Cardiac fibroblast (primary cell): ENCODE measurements around the gene CD38.

Experiments used
- DNase-seq, 2 donors: peaks; one replicate each; pipeline versions ENCODE4 v3.0.0 to v3.0.0-alpha.2; 2010; ENCODE audit warnings: low read depth in 2 of 2
- H3K4me3 ChIP-seq, 2 donors: replicated peaks in 1 of 2; 1 replicate in 1 of 2; 2 replicates in 1 of 2; pipeline ENCODE4 v1.5.1; 2011; ENCODE audit warnings: low read depth in 2 of 2, low read length in 2 of 2, mild to moderate bottlenecking in 2 of 2, moderate library complexity in 1 of 2
- CTCF ChIP-seq: IDR thresholded peaks from one replicate; pipeline ENCODE4 v1.5.1; 2011; ENCODE audit warnings: low read depth, mild to moderate bottlenecking, low read length, inconsistent platforms

The CD38 gene

GRCh38 chr4:15751153-15751552 lies 27.0 kb upstream of the CD38 start:
- no peak for DNase-seq
- no peak overlapping the region for H3K4me3 ChIP-seq
- TF ChIP-seq CTCF, result no peak

DNA sequence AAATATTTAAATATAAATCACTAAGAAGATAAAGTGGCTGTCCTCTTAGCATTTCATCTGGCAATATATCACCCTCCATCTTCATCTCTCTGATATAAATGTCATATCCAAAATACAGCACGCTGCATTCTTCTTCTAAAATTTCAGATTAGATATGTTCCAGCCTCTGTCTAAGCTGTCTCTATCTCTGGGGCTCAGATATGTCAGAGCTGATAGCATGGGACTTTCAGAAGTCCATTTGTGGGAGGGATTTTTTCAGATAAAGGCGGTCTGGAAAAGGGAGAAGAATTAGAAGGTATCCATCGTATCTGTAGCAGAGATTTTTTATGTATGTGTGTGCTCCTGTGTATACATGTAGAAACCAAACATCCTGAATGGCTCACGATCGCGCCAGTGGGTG lies 25.0 kb upstream of the CD38 start:
- no peak for TF ChIP-seq CTCF

DNA sequence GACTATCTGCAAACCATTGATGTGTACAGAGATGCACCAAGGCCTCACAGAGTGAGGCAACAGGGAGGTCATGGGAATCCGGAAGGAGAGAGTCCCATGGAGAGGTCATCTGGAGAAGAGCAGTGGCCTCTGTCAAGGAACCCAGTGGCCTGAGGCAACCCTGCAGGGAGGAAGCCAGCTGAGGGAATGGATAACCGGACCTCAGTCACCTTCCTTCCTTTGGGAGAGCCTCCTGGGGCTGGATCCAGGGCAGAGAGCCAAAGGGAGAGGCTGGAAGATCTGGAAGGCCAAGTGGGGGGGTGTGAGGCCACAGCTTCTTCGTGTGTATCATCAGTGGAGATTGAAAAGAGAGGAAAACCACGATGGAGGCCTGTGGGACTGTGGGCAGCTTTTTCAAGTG lies 24.3 kb upstream of the CD38 start:
- no peak for TF ChIP-seq CTCF
- H3K4me3 ChIP-seq, result no peak overlapping the region
- peak in 1 of 2 donors; percentile 34 for DNase-seq

More for the DNA sequence above, 25.0 kb upstream of the CD38 start:
- DNase-seq, result no peak
- no peak overlapping the region for H3K4me3 ChIP-seq

DNA sequence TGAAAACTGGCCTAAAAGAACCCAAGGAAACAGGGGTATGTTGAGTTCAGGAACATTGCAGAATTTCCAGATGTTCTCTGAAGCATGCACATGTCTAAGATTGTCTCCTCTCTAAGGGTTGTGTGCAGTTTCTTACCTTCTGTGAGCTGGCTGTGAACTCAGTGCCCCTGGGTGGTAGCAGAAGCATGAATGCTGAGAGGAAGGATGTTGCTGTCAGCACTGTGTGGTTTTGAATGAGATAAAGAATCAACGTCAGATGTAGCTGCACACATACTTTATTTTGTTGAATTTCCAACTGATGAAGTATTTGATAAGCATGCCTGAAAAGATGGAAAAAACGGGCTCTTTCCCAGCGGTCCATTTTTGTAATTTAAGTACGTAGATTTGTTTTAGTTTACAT lies 23.8 kb upstream of the CD38 start:
- peak; percentile 21 to 44 for DNase-seq
- no peak for TF ChIP-seq CTCF
- no peak overlapping the region for H3K4me3 ChIP-seq

DNA sequence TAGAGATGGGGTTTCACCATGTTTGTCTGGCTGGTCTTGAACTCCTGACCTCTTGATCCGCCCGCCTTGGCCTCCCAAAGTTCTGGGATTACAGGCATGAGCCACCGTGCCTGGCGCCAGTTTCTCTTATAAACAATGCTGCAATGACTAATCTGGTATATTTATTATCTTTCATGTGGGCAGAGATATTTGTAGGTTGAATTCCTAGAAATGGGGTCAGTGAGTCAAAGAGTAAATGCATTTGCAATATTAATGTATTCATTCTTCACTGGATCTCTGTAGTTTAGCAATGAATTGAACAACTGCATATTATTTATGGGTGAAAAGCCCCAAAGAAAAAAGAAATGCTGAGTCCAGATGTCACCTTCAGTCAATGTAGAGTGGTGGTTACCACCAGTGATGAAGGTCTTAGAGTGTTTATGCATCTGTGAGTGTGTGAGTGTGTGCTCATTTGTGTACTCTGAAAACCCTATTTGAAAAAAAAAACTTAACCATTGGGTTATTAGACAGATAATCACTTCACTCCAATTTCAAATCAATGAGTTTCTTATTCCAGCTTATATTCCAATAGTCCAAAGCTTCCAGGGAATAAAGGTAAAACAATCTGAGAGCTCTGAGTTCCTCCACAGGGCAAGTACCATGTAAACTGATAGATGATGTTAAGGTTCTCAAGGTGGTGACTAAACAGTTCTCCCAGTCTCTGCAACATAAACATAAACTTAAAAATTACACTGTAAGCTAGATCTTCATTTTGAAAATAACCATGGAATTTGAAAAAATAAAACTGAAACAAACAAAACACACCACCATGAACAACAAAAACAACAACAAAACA lies 22.6 kb upstream of the CD38 start:
- no peak for TF ChIP-seq CTCF

DNA sequence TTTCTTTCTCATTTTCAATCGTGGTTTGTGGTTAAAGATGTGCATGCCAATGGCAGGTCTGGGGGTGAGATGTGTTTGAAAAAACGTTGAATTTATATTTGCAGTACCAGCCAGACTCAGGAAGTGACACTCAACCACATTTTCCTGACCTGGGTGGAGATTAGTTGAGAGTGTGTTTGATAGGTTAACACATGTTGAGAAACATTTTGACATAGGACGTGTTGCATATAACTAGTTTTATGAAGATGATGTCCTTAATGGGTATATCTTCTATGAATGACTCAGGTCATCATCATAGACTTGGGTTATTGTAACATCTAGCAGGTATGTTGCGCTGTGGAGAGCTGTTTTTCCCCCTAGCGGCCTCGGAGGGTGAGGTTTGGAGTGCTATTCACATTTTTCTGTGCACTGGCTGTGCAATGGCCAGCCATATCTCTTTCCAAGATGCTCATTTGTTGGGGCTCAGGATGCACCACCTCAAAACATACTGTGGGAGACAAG lies 21.7 kb upstream of the CD38 start:
- no peak for TF ChIP-seq CTCF
- DNase-seq, result peak; percentile 22 to 34
- no peak overlapping the region for H3K4me3 ChIP-seq

More for the DNA sequence above, 22.6 kb upstream of the CD38 start:
- DNase-seq, result peak; percentile 32 to 70
- H3K4me3 ChIP-seq, result no peak overlapping the region
